GM19240 (cell line): ENCODE results near the gene BAZ2B.
"Not testable (repeated sequence)": the region's sequence is repeated elsewhere in the genome, so short reads cannot be mapped to it uniquely, and the experiment has no call there.

Experiments
- DNase-seq: peaks from one replicate; pipeline ENCODE4 v3.0.0; 2011; ENCODE audit warnings: low spot score; ENCODE audit not compliant: insufficient read length

Gene BAZ2B

DNA sequence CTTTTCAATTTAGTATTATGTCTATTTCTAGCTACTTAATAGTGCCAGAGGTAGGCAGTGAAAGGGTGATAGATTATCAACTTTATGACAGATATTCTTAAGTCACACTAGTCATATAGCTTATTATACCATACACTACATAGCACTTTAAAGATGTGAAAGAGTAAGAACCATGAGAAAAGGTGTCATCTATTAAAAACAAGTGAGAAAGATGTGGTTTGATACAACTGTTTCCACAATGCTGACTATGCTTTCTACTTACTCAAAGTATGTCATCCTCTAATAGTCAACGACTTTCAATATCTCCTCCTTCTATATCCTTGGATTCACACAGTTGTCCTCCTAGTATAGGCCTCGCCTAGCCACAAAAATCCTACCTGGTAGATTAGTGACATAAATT lies 196.9 kb downstream of the BAZ2B start:
- no peak for DNase-seq

DNA sequence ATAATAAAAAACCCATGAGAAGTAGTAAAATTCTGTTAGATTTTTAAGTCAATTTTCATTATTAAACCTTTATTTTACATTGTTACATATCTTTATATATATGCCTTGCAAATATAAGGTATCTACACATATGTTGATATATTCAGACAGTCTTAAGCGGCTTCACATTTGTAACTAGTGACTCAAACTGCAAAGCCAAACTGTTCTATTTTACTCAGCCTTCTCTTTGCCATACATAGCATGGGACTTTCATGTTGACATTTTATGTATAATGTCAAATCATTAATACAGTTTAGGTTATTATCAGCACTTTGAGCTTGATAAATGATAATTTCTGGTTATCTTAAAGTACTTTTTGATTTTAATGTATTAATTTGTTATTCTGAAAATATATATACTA lies 204.9 kb downstream of the BAZ2B start:
- DNase-seq, result no peak

DNA sequence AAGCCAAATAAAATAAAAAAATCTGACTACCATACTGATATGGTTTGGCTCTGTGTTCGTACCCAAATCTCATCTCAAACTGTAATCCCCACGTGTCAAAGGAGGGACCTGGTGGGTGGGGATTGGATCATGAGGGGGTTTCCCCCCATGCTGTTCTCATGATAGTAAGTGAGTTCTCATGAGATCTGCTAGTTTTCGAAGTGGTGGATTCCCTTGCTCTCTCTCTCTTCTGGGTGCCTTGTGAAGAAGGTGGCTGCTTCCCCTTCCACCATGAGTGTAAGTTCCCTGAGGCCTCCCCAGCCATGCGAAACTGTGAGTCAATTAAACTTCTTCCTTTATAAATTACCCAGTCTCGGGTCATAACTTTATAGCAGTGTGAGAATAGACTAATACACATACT lies 206.1 kb downstream of the BAZ2B start:
- no peak for DNase-seq

DNA sequence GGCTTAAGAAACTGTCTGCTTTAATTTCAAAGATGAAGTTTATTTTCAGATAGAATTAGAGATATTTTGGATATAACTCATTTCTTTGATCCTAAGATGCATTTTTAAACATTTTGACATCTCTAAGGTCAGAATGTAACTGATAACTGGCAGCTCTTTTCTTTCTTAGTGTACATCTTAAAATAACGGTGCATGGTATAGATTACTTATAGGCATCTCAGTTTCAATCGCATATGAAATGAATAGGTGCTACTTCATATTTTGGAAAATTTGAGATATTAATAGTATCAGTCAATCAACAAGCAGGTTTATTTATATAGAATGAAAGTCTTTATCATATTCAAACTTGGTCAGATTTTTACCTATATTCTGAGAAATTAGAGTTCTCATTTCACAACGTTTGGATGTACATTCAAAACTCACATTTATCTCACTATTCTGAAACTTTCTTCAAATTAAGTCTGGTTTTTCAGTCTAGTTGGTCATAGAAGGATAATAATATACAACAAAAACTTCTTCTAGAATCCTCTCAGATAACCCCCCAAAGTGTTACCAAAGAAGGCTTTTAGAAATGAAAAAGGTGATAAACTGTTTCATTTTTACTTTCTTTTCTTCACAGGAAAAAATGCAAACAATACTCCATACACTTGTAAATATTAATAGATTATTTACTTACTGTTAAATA lies 207.1 kb downstream of the BAZ2B start:
- no peak for DNase-seq

DNA sequence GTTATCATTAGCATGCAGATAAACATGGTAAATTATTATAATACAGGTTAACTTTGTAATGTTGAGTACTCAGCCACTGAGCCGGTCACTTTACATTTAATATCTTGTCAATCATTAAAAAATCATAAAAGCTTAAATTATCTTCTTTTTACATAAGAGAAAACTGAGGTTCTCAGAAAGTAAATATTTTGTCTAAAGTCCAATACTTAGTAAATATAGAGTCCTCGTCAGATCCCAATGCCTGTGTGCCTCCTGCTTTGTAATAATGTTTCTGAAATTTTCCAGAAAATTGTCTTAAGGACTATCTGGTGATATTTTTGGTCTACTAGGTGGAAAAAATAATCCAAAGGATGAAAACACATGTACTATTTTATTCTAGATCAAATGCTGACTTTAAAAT lies 213.6 kb downstream of the BAZ2B start:
- no peak for DNase-seq

DNA sequence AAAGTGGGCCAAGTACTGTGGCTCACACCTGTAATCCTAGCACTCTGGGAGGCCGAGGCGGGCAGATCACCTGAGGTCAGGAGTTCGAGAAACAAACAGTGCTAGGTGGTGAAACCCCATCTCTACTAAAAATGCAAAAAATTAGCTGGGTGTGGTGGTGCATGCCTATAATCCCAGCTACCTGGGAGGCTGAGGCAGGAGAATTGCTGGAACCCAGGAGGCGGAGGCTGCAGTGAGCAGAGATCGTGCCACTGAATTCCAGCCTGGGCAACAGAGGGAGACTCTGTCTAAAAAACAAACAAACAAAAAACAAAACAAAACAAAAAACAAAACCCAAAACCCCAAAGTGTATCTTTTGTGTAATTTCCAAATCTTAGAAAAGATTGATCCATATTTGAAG lies 214.2 kb downstream of the BAZ2B start:
- DNase-seq, result not testable (repeated sequence)

DNA sequence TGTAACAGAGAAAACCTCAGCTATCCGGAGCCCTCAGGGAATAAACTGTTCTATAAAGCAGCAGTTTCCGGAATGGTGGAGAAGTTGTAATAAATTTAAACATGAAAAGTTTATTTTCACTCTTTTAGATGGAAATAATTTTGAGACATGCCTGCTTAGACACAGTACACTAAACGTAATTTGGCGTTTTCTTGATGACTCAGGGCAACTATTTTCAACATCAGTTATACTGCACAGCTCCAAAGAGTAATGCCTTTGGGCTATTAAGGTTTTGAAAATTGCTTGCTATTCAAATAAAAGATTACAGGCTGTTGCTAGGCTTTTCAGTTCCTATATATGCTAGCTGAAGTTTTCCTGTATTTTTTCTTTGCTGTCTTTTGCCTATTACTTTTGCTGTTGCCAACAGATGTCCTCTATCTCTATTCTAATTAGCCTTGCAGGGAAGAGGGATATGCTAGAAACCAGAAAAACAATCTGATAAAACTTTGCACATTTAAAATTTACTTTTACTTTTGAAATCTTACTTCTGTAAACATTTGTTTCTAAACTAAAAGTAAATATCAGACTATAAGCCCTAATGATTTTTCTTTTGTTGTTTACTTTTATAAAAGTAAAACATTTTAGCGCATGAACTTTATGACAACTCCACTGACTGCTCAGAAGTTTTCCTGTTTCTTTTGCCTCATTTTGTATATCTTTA lies 216.5 kb downstream of the BAZ2B start:
- DNase-seq, result no peak

DNA sequence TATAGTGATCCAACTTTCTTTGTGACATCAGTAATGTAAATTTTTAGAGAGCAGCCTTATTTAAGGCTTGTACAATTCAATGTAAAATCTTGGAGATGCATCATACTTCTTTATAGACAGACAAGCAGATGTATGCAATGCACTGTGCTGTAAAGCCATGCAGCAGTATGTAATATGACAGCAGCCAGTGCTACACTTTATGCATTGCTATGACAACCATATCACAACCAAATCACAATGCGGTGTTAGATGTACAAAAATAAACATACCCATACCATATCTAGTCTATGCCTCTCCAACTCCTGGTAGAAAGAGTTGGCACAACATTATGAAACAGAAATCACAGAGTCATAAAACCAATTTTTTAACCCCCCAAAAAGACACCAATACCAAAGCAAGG lies 219.5 kb downstream of the BAZ2B start:
- no peak for DNase-seq

DNA sequence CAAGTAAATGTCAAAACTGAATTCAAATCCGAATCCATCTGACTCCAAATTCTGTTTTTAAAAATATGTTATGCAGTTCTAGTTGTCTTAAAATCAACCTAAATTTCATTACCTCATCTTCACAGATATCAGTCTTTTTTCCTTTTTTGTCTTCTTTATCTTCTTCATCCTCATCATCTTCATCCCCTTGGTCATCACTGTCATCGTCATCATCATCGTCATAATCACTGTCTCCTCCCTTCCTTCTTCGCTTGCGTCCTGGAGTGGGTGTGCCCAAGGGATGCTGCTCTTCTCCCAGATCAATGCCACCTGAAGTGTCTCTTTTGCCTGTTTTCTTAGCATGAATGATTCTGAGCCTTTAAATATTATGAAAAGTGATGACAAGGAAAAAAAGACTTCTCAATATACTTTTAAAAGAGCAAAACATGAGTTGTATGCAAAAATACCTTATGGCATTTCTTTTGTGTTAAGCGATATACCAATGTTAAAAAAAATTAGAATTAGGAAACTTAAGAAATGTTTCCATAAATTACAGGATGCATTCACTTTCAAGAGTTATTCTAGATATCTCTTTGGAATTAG lies 233.8 kb downstream of the BAZ2B start:
- DNase-seq, result no peak

DNA sequence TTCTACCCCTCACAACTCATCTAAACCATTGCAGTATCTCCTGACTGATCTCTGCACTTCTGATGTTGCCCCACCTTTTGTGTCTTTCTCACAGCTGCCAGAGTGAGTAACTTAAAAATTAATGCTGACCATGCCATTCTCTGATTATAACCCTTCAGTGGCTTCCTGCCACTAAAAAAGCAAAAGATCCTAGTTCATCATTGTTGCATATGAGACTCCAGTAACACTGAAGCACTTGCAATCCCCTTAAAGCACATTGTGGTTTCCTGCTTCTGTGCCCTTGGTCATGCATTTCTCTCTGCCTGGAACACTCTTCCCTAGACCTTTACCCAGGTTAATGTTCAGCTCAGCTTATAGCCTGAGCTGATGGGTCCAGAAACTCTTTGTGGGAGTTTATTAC lies 234.8 kb downstream of the BAZ2B start:
- DNase-seq, result no peak

DNA sequence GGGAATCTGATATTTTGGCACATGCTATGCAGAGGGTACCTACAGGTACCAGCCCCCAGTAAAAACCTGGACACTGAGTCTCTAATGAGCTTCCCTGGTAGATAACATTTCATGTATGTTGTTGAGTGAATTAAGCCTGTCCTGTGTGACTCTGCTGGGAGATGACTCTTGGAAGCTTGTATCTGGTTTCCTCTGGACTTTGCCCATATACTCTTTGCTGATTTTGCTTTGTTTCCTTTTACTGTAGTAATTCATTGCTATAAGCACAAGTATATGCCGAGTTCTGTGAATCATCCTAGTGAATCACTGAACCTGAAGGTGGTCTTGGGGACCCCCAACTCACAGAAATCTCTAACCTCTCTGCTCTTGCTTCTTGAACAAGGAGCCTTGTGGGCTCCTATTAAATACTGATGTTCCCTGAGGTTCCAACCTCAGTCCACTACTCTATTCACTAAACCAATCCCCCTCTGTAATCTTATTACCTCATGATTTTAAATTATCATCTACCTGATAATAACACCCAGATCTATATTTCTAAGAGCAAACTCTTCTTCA lies 235.6 kb downstream of the BAZ2B start:
- DNase-seq, result no peak

DNA sequence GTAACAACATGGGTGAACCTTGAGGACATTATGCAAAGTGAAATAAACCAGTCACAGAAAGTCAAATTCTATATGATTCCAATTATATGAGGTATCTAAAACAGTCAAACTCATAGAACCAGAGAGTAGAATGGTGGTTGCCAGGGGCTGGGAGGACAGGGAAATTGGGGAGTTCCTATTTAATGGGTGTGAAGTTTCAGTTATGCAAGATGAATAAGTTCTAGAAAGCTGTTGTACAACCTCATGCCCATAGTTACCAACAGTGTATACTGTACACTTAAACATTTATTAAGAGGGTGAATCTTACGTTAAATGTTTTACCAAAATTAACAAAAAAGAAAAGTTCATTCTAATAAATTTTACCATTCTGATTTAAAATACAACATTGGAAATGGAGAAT lies 237.2 kb downstream of the BAZ2B start:
- DNase-seq, result no peak

DNA sequence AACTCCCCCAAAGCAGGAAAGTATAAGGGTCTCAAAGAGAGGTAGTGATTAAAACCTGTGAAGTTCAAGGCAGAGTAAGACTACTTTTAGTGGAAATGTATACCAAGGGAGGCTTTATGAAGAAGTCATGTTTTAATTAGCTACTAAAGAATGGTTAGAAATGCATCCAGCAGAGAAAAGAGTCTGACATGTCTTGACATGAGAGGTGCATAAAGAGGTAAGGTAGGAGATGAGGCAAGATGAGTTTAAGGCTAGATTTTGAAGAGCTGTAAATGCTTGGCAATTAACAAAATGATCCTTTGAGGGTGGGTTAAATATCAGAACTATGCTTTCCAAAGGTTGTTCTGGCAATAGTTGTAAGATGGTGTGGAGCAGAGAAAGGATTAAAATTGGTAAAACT lies 241.1 kb downstream of the BAZ2B start:
- no peak for DNase-seq

DNA sequence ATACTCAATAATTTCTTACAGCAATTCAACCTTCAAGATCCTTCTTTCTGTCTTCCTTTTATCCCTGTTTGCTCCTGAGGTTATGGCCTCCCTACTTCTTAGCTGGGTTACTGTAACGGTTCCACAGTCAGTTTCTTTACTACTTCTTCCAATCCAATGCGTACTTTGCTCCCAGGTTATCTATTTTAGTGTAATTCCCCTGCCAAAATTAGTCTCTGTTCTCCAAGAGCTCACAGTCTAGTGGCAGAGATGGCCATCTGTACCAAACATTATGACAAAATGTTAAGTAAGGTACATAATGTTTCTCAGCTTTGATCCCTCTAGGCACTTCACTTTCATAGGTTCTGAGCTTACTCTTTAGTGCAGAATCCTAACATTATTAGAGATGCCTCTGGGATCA lies 244.8 kb downstream of the BAZ2B start:
- DNase-seq, result no peak

DNA sequence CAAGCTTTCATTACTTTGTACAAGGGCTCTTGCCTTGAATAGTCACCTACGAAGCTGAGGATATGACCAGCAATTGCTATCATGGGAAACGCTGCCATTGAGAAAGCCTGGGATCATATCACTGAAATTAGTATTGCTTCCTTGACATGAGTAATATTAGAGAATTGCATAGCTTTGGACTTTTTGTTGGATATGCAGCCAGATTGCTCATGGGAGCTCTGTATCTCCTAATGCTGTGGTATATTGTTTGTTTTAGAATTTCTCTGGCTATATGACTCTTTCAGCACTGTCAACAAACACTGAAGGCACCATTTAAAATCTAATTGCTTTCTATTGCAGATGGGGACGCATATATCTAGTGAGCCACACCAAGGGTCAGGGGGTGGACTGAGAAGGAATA lies 249.8 kb downstream of the BAZ2B start:
- no peak for DNase-seq

DNA sequence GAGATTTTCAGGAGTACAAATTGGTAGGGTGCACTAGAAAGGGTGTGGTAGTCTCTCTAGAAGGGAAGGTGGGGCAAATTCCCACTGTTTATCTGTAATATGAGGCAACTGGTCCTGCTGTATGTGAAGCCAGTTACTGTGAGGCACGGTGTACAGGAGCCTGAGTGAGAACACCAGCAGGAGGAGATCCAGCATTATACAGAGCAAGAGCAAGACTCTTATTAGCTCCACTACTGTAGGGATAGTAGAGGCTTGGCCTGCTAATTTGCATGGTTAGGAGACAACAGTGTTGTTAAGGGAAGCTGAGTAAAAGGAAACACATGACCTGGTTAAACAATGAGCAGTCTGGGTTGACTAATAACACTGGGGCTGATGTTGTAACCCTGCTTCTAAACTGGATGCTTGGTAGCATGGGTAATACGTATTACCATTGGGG lies 253.5 kb downstream of the BAZ2B start:
- no peak for DNase-seq

DNA sequence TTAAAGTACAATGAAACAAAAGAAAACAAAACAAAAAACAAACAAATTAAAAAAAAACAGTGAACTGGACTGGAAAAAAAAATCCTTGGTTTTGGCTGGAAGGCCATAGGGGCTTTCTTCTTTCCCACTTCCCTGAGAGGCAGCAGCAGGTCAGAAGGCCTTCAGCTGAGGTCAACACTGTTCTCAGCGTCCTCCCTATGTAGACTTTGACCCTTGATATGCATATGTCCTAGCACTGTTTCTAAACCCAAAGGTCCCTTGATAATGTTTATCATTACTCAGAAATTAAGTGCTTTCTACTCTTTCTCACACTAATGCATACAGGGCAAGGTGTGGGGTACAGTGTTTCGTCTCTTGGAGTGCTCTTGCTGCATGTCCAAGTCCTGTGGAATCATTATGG lies 254.3 kb downstream of the BAZ2B start:
- DNase-seq, result no peak

DNA sequence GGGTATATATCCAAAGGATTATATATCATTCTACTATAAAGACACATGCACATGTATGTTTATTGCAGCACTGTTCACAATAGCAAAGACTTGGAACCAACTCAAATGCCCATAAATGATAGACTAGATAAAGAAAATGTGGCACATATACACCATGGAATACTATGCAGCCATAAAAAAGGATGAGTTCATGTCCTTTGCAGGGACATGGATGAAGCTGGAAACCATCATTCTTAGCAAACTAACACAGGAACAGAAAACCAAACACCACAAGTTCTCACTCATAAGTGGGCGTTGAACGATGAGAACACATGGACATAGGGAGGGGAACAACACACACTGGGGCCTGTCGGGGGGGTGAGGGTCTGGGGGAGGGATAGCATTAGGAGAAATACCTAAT lies 254.7 kb downstream of the BAZ2B start:
- not testable (repeated sequence) for DNase-seq

DNA sequence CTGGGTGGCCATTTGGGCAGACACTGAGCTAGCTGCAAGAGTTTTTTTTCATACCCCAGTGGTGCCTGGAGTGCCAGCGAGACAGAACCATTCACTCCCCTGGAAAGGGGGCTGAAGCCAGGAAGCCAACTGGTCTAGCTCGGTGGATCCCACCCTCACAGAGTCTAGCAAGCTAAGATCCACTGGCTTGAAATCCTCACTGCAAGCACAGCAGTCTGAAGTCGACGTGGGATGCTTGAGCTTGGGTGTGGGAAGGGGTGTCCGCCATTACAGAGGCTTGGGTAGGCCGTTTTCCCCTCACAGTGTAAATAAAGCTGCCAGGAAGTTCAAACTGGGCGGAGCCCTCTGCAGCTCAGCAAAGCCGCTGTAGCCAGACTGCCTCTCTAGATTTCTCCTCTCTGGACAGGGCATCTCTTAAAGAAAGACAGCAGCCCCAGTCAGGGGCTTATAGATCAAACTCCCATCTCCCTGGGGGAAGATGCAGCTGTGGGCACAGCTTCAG lies 260.2 kb downstream of the BAZ2B start:
- no peak for DNase-seq

DNA sequence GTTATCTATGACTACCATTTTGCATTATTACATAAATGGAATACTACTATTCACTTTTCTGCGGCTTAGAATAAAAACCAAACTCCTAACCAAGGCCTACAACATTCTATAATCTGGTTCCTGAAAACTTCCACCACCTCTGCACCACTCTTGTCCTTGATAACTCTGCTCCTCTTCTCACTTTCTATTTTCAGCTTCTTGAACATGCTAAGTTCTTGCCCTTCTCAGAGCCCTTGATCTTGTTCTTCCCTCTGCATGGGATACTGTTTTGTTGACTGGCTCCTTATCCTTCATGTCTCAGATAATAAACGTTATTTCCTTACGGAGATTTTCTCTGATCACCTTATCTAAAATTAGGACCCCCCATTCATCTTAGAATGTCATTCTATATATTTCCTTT lies 264.4 kb downstream of the BAZ2B start:
- DNase-seq, result no peak

DNA sequence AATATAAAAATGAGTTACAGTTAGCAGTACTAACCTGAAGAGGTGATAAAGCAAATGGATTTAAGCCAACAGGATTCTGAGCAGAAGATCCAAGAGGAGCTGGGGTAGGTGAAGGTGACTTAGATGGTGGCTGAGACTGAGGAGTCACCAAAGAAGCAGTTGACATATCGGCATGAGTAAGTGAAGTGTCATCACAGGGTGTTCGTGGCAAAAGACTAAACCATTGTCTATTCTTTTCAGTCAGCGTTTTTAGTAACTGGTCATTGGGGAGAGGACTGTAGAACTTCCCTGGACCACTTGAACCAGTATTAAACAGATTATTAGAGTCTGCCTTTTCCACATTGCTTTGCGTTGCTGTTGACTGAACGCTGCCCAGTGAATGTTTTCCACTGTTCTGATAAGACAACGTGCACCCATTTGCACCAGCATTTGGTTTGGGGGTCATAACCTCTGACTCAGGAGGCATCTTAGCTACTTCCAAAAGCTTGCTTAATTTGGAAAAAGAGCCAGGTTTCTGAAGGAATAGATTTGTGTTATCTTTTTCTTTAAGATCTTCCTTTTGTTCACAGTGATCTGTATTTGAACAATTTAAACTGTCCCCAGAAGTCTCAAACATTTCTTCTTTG lies 266.6 kb downstream of the BAZ2B start:
- no peak for DNase-seq
